ENCODE data around the gene HCRTR2.

- TF ChIP-seq GATA3 (IDR thresholded peaks at IDR 0.05; ENCODE audit: low read depth, low read length) (no peak), GATA2 (IDR thresholded peaks at IDR 0.05; ENCODE audit: low read depth, low read length) (no peak)
Measured at GRCh38 chr6:55290736-55291135, 116.4 kb downstream of the HCRTR2 start.

All from SH-SY5Y (cell line).